GM23338 (cell line): ENCODE measurements around the gene ZNF532. TPM values are rescaled to one million over a fixed set of nuclear protein-coding genes. Genes with fewer than 3 reads are reported as not detected.
A peak's percentile ranks its signal among the peaks of the same experiment; 100 is the strongest.

ENCODE experiments used
- ATAC-seq: fragments of 200-7000 bp; cut with Tn5 transposase; 3 replicates; pipeline ENCODE4 v1.9.1; 2020
- DNase-seq: peaks from one replicate; pipeline ENCODE4 v3.0.0-alpha.2; 2015; ENCODE audit warnings: low spot score
- H2AFZ ChIP-seq: fragments of 200-600 bp; sonication (generic); 2 replicates; pipeline ENCODE4 v1.8.0; 2016; ENCODE audit warnings: antibody characterized with exemption, mild to moderate bottlenecking, moderate library complexity
- H3F3A ChIP-seq: fragments of 200-600 bp; sonication (generic); replicated peaks from 2 replicates; pipeline ENCODE4 v1.8.0; 2017; ENCODE audit warnings: antibody characterized with exemption, mixed run types, low read depth
- H3K27ac ChIP-seq: fragments of 200-600 bp; sonication (generic); 2 replicates; pipeline ENCODE4 v1.6.1; 2016; ENCODE audit warnings: low read depth
- H3K27me3 ChIP-seq: fragments of 200-600 bp; sonication (generic); 2 replicates; pipeline ENCODE4 v1.8.0; 2016; ENCODE audit warnings: mild to moderate bottlenecking, mixed run types, moderate library complexity; ENCODE audit not compliant: insufficient read depth
- H3K36me3 ChIP-seq: fragments of 200-600 bp; sonication (generic); 2 replicates; pipeline ENCODE4 v1.8.0; 2016; ENCODE audit warnings: mild to moderate bottlenecking; ENCODE audit not compliant: insufficient read depth
- H3K4me1 ChIP-seq: fragments of 200-600 bp; sonication (generic); 2 replicates; pipeline ENCODE4 v1.8.0; 2016; ENCODE audit warnings: mild to moderate bottlenecking, moderate library complexity; ENCODE audit not compliant: insufficient read depth
- H3K4me2 ChIP-seq: fragments of 200-600 bp; sonication (generic); 2 replicates; pipeline ENCODE4 v1.7.1; 2017; ENCODE audit warnings: mixed run types
- H3K4me3 ChIP-seq: fragments of 200-600 bp; sonication (generic); 2 replicates; pipeline ENCODE4 v1.6.1; 2016; ENCODE audit warnings: mixed run types
- H3K79me2 ChIP-seq: fragments of 200-600 bp; sonication (generic); replicated peaks from 2 replicates; pipeline ENCODE4 v1.8.0; 2017; ENCODE audit warnings: mild to moderate bottlenecking; ENCODE audit not compliant: insufficient read depth
- H3K9me2 ChIP-seq: fragments of 200-600 bp; sonication (generic); 2 replicates; pipeline ENCODE4 v1.8.0; 2017; ENCODE audit not compliant: insufficient read depth
- H4K20me1 ChIP-seq: fragments of 200-600 bp; sonication (generic); replicated peaks from 2 replicates; pipeline ENCODE4 v1.8.0; 2017; ENCODE audit warnings: mild to moderate bottlenecking; ENCODE audit not compliant: insufficient read depth
- H3K27ac Mint-ChIP-seq: 2 replicates; pipeline ENCODE4 v1.8.0; 2020; ENCODE audit warnings: inconsistent platforms, mild to moderate bottlenecking, moderate library complexity, mixed read lengths
- H3K27me3 Mint-ChIP-seq: 3 replicates; pipeline ENCODE4 v1.8.0; 2022; ENCODE audit warnings: low read depth, mild to moderate bottlenecking, moderate library complexity, mixed read lengths, inconsistent platforms; ENCODE audit not compliant: insufficient read depth, poor library complexity
- H3K36me3 Mint-ChIP-seq: 3 replicates; pipeline ENCODE4 v1.8.0; 2021; ENCODE audit warnings: low read depth, mild to moderate bottlenecking, inconsistent platforms, moderate library complexity, mixed read lengths
- H3K4me1 Mint-ChIP-seq: 3 replicates; pipeline ENCODE4 v1.8.0; 2020; ENCODE audit warnings: mild to moderate bottlenecking, inconsistent platforms, mixed read lengths
- H3K4me3 Mint-ChIP-seq: 3 replicates; pipeline ENCODE4 v1.8.0; 2021; ENCODE audit warnings: moderate library complexity, mild to moderate bottlenecking, inconsistent platforms, mixed read lengths
- H3K9me3 Mint-ChIP-seq: 3 replicates; pipeline ENCODE4 v1.8.0; 2020; ENCODE audit warnings: moderate library complexity, mild to moderate bottlenecking, inconsistent platforms, mixed read lengths
- CREB1 ChIP-seq: fragments of 250-450 bp; sonication (Bioruptor Pico); IDR thresholded peaks from 2 replicates; pipeline ENCODE4 v1.5.0; 2020; ENCODE audit warnings: low read depth, mild to moderate bottlenecking, moderate library complexity
- EZH2 ChIP-seq: fragments of 200-600 bp; sonication (generic); IDR thresholded peaks from one replicate; pipeline ENCODE4 v1.8.0; 2017; ENCODE audit warnings: antibody characterized with exemption, mild to moderate bottlenecking, low read depth; ENCODE audit not compliant: unreplicated experiment
- EZH2phosphoT487 ChIP-seq: fragments of 200-600 bp; sonication (generic); IDR thresholded peaks from one replicate; pipeline ENCODE4 v1.8.1; 2018; ENCODE audit warnings: antibody characterized with exemption; ENCODE audit not compliant: unreplicated experiment
- JUNB ChIP-seq: IDR thresholded peaks from one replicate; pipeline ENCODE4 v1.6.1; 2016; ENCODE audit warnings: antibody characterized with exemption; ENCODE audit not compliant: unreplicated experiment
- NANOG ChIP-seq: IDR thresholded peaks from 2 replicates; pipeline ENCODE4 v1.6.1; 2016; ENCODE audit warnings: antibody characterized with exemption, borderline replicate concordance
- POLR2AphosphoS5 ChIP-seq: IDR thresholded peaks from 2 replicates; pipeline ENCODE4 v1.6.1; 2016; ENCODE audit warnings: antibody characterized with exemption, low read depth
- STAT1 ChIP-seq: IDR thresholded peaks from one replicate; pipeline ENCODE4 v1.6.1; 2016; ENCODE audit warnings: antibody characterized with exemption; ENCODE audit not compliant: unreplicated experiment
- ZNF114 ChIP-seq: fragments of 250-450 bp; sonication (Bioruptor Pico); IDR thresholded peaks from 2 replicates; pipeline ENCODE4 v1.5.0; 2020; ENCODE audit warnings: mild to moderate bottlenecking, moderate library complexity
- ZNF331 ChIP-seq: fragments of 250-450 bp; sonication (Bioruptor Pico); IDR thresholded peaks from 2 replicates; pipeline ENCODE4 v1.5.0; 2020; ENCODE audit warnings: low read depth, mild to moderate bottlenecking, moderate library complexity
- polyA plus RNA-seq: library from polyadenylated mRNA; unstranded; fragments of >200 nt; fragmentation: Nextera tagmentation; extraction: Ambion mirVana; gene quantifications from 2 replicates; pipeline ENCODE4 v1.2.1, GENCODE V29; 2016
- total RNA-seq: library from RNA; depleted of rRNA; stranded (reverse); fragments of >200 nt; shearing (Covaris generic); gene quantifications from 2 replicates; pipeline ENCODE4 v1.2.3, GENCODE V29; 2014
- TF ChIP-seq, protein P1 (sequence below): IDR thresholded peaks from 2 replicates; pipeline ENCODE4 v1.6.1; 2016; ENCODE audit warnings: antibody characterized with exemption
- TF ChIP-seq, protein P2 (sequence below): IDR thresholded peaks from one replicate; pipeline ENCODE4 v1.6.1; 2018; ENCODE audit warnings: antibody characterized with exemption; ENCODE audit not compliant: unreplicated experiment
- TF ChIP-seq, protein P3 (sequence below), 2 experiments: fragments of 200-600 bp in 1 of 2; sonication (generic) in 1 of 2; conservative IDR thresholded peaks; 2 replicates each; pipeline versions ENCODE4 v1.5.1 to v1.6.1; 2016 to 2017; ENCODE audit warnings: antibody characterized with exemption in 2 of 2, low read depth in 2 of 2, mild to moderate bottlenecking in 2 of 2, moderate library complexity in 1 of 2

ZNF532 gene
- total and polyA plus RNA-seq, 2 experiments from 2014 or later: 51.5 to 225 TPM

DNA sequence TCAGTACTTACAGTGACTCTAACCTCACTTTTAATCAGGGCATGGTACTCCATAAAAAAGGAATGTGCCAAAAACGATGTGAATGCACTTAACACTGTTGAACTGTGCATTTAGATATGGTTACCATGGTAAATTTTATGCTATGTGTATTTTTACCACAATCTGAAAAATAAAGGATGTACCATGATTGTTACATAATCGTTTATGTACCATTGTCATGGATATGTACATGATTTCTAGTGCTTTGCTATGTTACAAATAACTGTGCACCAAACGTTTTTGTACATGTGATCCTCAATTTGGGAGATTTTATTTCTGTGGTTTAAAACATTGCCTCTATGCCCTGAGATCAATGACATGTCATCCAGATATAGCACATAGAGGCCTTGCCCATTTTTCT lies 21.8 kb downstream of the ZNF532 start:
- H4K20me1 ChIP-seq: peaks cover 36% of the 10 kb centered on the region
- Mint-ChIP-seq H3K9me3 (no peaks in the 10 kb centered on the region), H3K4me1 (peaks cover 35% of the 10 kb centered on the region), H3K27me3 (peaks cover 8% of the 10 kb centered on the region), H3K4me3 (no peak overlapping the region), H3K27ac (no peak overlapping the region), H3K36me3 (peaks cover 91% of the 10 kb centered on the region)
- peaks cover 98% of the 10 kb centered on the region for H3K79me2 ChIP-seq
- peaks cover 17% of the 10 kb centered on the region; the same call in 1 of the 2 replicates for H3F3A ChIP-seq
- H3K36me3 ChIP-seq: peaks cover 25% of the 10 kb centered on the region
- ATAC-seq (no peak), DNase-seq (no peak)
- H3K4me2 ChIP-seq: no peak overlapping the region
- no peaks in the 10 kb centered on the region for H3K9me2 ChIP-seq
- no peak overlapping the region for H2AFZ ChIP-seq
- TF ChIP-seq EZH2 (no peak), JUNB (no peak), POLR2AphosphoS5 (no peak), NANOG (no peak), CREB1 (CRISPR knock-in tag) (no peak), ZNF114 (CRISPR knock-in tag) (no peak), EZH2phosphoT487 (no peak), STAT1 (no peak)
- TF ChIP-seq, protein P1, sequence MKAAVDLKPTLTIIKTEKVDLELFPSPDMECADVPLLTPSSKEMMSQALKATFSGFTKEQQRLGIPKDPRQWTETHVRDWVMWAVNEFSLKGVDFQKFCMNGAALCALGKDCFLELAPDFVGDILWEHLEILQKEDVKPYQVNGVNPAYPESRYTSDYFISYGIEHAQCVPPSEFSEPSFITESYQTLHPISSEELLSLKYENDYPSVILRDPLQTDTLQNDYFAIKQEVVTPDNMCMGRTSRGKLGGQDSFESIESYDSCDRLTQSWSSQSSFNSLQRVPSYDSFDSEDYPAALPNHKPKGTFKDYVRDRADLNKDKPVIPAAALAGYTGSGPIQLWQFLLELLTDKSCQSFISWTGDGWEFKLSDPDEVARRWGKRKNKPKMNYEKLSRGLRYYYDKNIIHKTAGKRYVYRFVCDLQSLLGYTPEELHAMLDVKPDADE: no peak
- TF ChIP-seq, protein P2, sequence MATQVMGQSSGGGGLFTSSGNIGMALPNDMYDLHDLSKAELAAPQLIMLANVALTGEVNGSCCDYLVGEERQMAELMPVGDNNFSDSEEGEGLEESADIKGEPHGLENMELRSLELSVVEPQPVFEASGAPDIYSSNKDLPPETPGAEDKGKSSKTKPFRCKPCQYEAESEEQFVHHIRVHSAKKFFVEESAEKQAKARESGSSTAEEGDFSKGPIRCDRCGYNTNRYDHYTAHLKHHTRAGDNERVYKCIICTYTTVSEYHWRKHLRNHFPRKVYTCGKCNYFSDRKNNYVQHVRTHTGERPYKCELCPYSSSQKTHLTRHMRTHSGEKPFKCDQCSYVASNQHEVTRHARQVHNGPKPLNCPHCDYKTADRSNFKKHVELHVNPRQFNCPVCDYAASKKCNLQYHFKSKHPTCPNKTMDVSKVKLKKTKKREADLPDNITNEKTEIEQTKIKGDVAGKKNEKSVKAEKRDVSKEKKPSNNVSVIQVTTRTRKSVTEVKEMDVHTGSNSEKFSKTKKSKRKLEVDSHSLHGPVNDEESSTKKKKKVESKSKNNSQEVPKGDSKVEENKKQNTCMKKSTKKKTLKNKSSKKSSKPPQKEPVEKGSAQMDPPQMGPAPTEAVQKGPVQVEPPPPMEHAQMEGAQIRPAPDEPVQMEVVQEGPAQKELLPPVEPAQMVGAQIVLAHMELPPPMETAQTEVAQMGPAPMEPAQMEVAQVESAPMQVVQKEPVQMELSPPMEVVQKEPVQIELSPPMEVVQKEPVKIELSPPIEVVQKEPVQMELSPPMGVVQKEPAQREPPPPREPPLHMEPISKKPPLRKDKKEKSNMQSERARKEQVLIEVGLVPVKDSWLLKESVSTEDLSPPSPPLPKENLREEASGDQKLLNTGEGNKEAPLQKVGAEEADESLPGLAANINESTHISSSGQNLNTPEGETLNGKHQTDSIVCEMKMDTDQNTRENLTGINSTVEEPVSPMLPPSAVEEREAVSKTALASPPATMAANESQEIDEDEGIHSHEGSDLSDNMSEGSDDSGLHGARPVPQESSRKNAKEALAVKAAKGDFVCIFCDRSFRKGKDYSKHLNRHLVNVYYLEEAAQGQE: no peak
- peak overlapping the region; percentile 65 for H3K27ac ChIP-seq
- H3K4me3 ChIP-seq: no peak overlapping the region
- no peaks in the 10 kb centered on the region for H3K27me3 ChIP-seq
- H3K4me1 ChIP-seq: peaks cover 28% of the 10 kb centered on the region

DNA sequence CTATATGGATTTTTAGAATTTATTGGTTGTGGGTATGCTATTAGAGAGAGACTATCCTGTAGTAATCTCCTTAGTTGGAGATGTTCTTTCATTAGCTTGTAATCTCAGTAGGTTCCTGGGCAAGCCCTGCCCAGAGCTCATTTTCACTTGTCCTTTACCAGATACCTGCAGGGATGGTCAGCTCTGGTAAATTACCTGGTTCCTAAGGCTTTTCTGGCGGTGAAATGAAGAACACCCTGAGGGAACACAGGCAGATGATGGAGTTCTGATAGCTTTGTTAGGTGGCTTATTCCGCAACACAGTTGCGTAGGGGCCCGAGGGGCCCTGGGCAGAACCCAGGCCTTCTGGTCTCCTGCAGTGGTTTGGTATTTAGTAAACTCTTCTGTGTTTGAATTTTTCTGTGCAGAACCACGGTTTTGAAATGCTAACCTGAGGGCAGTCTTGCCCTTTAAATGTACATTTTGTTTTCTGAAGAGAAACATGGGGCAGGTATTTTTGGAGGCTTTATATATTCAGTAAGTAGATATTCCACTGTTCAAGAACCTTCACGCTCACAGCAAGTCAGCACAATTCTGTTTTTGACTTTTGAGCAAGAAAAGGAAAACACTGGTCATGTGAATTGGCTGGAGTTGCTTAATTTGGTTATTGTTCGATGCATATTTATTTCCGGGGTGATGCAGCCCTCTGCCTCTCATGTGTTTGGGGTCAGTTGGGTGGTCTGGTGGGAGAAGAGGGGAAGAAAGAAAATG lies 22.4 kb downstream of the ZNF532 start:
- no peak for DNase-seq
- Mint-ChIP-seq H3K27me3 (peaks cover 8% of the 10 kb centered on the region), H3K4me3 (no peak overlapping the region), H3K4me1 (peaks cover 36% of the 10 kb centered on the region), H3K36me3 (peaks cover 90% of the 10 kb centered on the region), H3K9me3 (no peaks in the 10 kb centered on the region), H3K27ac (peak overlapping the region; percentile 43; the same call in 1 of the 2 replicates)
- Histone ChIP-seq H3K4me2 (no peak overlapping the region), H2AFZ (no peak overlapping the region), H3K27me3 (no peaks in the 10 kb centered on the region), H3K4me3 (no peak overlapping the region), H4K20me1 (peaks cover 34% of the 10 kb centered on the region), H3F3A (peaks cover 16% of the 10 kb centered on the region; the same call in 1 of the 2 replicates), H3K79me2 (peaks cover 98% of the 10 kb centered on the region), H3K36me3 (peaks cover 24% of the 10 kb centered on the region), H3K27ac (peak overlapping the region; percentile 65), H3K4me1 (peaks cover 31% of the 10 kb centered on the region), H3K9me2 (no peaks in the 10 kb centered on the region)
- no peak for ATAC-seq
- TF ChIP-seq STAT1: no peak
- no peak for TF ChIP-seq EZH2
- no peak for TF ChIP-seq ZNF331 (CRISPR knock-in tag)
- TF ChIP-seq, protein P3, sequence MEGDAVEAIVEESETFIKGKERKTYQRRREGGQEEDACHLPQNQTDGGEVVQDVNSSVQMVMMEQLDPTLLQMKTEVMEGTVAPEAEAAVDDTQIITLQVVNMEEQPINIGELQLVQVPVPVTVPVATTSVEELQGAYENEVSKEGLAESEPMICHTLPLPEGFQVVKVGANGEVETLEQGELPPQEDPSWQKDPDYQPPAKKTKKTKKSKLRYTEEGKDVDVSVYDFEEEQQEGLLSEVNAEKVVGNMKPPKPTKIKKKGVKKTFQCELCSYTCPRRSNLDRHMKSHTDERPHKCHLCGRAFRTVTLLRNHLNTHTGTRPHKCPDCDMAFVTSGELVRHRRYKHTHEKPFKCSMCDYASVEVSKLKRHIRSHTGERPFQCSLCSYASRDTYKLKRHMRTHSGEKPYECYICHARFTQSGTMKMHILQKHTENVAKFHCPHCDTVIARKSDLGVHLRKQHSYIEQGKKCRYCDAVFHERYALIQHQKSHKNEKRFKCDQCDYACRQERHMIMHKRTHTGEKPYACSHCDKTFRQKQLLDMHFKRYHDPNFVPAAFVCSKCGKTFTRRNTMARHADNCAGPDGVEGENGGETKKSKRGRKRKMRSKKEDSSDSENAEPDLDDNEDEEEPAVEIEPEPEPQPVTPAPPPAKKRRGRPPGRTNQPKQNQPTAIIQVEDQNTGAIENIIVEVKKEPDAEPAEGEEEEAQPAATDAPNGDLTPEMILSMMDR (conservative IDR thresholded peaks at IDR 0.05; ENCODE audit: low read depth in 2 of 2): no peak
- TF ChIP-seq POLR2AphosphoS5: no peak
- TF ChIP-seq, protein P2: no peak
- no peak for TF ChIP-seq CREB1 (CRISPR knock-in tag)
- no peak for TF ChIP-seq ZNF114 (CRISPR knock-in tag)
- no peak for TF ChIP-seq JUNB
